Measurements from ENCODE around the gene LY9.
"Not testable (repeated sequence)": the region's sequence is repeated elsewhere in the genome, so short reads cannot be mapped to it uniquely, and the experiment has no call there.

LY9 gene

DNA sequence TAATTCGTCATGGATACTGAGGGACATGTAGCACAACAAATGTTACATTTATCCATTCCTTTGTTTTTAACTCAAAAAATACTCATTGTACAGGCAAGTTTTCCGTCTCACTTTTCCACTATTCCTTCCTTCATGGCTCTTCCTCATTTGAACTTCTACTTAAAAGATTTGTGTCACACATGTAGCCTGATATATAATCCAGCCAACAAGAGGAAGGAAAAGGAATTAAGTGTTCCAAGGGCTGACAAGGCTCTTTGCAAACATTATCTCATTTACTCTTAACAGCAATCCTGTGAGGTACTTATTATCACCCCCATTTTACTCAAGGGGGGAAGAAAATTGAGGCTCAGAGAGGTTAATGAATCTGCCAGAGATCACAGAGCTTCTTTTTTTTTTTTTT, 43.8 kb downstream of the LY9 start:
- DNase-seq = no peak

DNA sequence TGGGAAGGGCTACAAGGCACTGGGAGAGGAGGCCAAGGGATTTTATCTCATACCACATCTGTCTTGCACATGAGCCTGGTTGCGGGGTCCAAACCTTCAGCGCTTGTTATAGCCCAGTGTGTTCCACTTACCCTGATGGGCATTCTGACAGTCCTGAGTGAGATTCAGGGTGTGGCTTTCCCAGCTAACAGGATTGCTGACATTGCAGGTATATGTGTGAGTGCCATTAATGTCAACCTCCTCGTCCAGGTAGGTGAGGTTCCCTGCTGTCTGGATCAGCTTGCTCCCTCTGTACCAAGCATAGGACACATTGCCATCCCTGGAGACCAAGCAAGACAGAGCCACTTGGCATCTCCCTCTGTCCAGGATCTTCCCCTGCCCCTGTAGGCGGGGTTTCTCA, 45.1 kb downstream of the LY9 start:
- DNase-seq = no peak

DNA sequence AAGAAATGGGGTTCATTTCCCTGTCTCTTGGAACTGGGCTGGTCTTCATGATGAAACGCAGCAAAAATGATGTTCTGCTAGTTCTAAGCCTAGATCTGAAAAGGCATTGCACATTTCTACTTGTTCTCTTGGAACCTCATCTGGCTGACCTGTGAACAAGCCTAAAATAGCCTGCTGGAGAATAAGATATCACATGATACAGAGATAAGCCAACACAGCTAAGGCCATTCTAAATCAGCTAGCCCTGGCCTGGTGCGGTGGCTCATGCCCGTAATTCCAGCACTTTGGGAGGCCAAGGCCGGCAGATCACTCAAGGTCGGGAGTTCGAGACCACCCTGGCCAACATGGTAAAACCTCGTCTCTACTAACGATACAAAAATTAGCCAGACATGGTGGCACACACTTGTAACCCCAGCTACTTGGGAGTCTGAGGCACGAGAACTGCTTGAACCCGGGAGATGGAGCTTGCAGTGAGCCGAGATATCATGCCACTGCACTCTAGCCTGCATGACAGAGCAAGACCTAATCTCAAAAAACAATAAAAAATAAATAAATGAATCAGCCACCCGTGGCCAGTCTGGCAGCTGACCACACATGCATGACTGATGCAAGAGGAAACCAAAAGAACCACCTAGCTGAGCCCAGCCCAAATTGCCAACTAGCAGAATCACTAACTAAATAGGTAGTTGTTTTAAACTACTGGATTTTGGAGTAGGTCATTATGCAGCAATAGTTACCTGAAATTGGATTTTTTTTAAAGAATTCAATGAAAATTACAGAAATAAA, 48.7 kb downstream of the LY9 start:
- no peak for DNase-seq

DNA sequence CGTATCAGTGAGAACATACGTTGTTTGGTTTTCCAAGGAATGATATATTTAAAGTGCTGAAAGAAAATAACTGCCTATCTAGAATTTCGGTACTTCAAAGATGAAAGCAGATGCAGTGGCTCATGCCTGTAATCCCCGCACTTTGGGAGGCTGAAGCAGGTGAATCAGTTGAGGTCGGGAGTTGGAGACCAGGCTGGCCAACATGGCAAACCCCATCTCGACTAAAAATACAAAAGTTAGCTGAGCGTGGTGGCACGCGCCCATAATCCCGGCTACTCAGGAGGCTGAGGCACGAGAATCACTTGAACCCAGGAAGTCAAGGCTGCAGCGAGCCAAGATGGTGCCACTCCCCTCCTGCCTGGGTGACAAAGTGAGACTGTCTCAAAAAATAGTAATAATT, 50.3 kb downstream of the LY9 start:
- no peak for DNase-seq

DNA sequence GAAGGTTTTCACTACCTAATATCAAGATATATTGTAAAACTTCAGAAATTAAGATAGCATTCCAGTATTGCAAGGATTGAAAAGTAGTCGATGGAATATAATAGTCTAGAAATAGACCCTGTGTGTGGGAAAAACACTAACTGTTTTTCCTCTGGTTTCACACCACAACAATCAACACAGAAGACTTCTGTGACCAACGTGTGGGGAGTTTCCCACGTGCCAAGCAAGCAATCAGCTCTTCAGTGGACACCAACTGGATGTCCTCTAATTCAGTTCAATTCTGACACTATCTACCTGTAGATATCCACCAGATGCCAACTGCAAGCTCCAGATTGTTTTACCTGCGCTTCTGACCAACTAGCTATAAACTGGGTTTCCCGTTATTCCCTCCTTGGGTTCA, 54.6 kb downstream of the LY9 start:
- no peak for DNase-seq

DNA sequence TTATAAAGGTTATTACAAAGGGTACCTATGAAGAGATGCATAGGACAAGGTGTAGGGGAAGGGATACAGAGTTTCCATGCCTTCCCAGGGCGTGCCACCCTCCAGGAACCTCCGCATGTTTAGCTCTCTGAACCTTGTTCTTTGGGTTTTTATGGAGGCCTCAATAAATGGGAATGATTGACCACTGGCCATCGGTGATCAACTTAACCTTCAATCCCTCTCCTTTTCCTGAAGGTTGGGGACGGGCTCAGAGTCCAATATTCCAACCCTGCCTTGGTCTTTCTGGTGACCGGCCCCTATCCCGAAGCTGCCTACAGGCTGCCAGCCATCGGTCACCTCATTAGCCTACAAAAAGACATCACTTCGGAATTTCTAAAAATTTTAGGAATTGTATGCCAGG, 55.0 kb downstream of the LY9 start:
- no peak for DNase-seq

DNA sequence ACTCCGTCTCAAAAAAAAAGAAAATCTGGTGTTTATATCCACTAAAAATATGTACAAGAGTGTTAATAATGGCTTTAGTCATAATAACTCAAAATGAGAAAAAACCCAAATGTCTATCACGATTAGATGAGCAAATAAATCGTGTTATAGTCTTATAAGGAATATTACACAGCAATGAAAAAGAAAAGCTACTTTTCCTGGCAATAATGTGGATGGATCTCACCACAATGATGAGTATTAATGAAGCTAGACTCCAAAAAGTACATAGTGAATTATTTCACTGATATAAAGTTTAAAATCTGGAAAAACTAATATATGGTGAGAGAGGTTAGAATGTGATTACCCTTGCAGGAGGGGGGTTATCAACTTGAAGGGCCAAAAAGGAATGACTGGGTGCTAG, 57.0 kb downstream of the LY9 start:
- no peak for DNase-seq

DNA sequence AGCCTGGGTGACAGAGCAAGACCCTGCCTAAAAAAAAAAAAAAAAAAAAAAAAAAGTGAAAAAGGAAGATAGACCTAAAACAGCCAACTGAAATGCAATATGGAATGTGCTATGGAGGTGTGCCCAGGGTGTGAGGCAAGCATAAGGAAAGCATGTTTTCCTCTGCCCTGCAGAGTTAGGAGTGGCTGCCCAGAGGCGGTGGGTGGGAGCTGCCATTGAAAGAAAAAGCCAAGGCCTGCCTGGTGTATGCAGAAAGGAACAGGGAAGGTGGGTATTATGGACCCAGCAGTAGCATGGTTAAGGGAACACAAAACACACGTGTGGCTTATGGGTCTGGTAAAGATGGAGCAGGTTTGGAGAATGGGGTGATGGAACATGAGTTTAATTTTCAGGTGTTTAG, 57.8 kb downstream of the LY9 start:
- no peak for DNase-seq

DNA sequence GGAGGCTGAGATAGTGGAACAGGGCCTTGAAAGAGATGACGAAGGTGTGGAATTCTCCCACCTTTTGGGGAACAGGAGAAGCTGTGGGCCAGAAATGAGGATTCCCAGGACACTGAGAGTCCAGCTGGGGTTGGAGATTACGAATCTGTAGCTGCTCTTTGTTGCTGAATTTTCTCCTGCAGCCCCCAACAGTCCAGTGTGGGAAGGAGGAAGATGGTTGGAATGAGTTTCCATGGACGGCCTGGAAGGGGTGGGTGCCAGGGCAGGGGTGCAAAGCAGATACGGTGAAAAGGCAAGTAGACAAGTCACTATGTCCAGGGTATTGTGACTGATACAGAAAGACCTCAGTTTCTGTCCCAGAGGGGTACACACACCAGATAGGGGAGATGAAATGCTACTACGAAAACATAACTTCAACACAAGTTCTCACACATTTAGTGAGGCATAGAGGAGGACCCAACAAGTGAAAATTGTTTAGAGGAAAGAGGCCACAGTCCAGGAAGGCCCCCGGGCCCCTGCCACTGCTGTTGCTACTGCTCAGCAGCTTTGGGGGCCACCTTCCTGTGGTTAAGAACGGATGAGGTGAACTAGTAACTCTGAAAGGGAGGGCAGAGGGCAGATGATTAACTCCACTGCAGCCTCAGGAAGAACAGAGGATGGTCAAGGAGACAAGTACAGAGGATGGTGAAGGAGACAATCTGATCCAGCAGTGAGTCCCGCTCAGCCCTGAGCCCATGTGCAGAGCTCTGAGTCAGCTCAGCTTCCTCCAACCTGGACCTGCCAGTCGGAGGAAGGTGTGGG, 59.4 kb downstream of the LY9 start:
- no peak for DNase-seq

DNA sequence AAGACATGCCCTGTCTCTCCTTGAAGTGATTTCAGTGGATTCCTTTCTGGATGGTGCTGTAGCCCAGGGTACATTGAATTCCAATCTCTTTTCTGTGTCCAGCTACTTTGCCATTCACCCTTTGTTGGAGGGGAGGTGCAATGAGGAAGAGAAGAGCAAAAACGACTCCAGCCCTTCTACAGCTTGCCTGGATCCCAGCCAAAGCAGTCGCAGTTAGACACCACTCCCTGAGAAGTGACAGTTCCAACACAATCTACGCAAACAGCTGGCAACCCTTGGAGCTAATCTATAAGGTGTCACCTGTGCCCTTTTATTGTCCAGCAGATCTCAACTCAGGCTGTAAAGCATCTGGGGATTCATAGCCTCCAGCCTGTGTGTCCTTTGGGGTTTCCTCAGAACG, 62.1 kb downstream of the LY9 start:
- no peak for DNase-seq

DNA sequence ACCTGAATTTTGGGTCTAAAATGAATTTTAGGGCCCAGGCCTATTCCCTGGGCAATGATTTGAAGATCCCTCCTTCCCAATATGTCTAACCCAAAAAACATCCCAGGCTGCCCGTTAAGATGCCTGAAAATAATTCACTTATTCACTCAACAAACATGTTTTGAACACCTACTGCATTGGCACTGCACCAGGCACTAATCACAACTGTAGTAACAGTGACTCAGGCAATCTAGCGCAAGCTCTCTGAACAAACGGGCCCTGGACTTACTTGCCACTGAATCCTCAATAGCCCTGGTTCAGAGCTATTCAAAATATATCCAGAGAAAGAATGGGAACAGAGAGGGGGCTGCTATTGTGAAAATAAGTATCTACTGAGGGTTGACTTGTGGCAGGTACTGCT, 62.5 kb downstream of the LY9 start:
- no peak for DNase-seq

DNA sequence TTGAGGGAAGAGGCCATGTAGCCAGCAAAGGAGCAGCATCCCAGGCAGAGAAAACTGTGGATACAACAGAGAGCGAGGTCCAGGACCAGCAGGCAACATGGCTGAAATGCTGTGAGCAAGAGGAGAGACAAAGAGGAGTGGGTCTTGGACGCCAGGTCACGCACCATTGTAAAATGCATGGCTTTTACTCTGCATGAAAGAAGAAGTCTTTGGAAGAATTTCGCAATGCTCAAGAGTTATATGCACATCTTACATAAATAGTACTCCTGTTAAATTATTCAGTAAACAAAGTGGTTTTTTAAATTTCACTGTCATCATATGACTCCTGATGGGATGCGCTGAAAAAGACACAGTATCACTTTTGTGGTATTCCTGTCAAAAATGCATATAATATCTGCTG, 63.2 kb downstream of the LY9 start:
- no peak for DNase-seq

DNA sequence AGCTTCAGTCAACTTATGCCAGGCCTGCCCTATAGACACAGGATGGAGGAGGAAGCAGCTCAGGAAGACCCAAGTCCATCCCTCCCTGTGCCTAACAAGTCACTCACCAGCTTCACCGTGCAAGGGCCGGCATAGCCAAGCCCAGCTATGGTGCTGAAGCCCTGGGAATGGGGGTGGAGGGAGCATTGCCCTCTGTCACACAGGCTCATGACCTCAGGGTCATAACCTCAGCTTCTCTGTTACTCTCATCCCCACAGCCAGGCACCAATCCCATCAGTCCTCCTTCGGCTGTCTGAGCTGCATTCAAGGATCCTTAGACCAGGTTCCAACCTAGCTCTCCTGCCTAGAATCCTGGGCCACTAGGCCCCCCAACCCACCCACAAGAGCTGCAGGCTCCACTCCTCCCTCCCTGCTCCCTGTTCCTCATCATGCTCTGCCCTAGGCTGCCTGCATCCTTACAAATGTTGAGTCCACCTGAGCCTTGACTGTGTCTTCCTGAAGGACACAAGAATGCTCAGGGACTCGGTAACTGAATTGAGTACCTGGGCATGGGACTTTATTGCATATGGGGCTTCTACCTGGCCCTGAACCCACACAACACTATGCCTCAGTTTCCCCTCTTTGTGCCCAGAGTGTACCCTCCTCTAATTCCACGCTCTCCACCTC, 65.0 kb downstream of the LY9 start:
- DNase-seq = no peak

DNA sequence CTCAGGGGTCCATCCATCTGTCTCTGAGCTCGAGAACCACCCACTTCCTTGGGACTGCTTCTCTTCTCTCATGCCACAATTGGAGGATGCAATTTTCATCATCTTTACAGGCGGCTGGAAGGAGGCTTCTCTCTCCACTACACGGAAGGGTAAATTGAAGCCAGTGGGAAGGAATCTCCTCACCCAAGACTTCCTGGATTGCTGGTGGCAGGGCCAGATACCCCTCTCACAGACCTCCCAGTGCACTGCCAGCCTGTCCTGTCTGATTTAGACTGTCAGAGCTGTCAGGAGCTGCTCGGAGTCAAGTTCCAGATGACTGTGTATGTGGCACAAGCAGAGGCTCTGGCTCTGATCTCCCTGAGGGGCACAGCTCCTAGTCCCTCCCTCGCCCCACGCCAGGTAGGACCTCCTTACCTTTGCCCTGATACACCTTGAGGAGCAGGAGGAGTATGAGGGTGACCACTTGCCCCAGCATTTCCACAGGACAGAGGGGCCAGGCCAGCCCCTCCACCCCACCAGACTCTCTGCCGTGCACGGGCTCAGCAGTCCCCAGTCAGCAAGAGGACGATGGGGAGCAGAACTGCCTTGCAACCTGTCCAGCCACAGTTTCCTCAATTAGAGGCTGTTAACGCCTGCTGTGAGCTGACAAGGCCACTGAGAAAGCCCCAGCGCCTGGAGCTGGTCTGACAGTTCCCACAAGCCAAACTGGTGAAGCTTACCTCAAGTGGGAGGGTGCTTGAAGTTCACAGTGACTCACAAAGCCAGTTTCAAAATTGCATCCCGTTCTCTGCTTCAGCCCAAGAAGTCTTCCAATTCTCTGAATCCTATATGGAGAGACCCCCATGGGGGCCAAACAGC, 66.5 kb downstream of the LY9 start, which contains the start of gene CD244:
Gene CD244 (minus strand): TSS at position 685 of the 858 bp plus-strand sequence. CDS start 210 bp downstream, at position 475.
- peak; percentile 95 for DNase-seq

DNA sequence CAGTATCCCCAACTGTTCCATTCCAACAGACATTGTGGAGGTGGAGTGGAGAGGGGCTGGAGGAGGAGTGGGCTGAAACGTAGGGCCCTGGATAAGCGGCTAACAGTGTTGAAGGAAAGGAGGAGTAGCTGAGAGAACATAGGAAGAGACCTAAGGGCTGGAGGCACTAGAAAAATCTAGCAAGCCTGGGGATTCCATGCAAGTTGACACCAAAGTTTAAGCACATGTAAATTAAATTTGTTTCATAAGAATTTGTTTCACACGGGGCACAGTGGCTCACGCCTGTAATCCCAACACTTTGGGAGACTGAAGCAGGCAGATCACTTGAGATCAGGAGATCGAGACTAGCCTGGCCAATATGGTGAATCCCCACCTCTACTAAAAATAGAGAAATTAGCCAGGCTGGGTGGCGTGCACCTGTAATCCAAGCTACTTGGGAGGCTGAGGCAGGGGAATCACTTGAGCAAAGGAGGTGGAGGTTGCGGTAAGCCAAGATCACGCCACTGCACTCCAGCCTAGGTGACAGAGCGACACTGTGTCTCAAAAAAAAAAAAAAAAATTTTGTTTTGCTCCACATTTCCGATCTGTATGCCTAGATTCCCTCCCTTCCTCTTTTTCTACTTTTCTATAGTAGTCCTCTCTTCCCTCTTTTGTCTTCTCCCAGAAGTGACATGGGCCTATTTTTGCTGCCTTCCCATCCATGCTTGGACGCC, 67.2 kb downstream of the LY9 start:
- peak; percentile 69 for DNase-seq

DNA sequence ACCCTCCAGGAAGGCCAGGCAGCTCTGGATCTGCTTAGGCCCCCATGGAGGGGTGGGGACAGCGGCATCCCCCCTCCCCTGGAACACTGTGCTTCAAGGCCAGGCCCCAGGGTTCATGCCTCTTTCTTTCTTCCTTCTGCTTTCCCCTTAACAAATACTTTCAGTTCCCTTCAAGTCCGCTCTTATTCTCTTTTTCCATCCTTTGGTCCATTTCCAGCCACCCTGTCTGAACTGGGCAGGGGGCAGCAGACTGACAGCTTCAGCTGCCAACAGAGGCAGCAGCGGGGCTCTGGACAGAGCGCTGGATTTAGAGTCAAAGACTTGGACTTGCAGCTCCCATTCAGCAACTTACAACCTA, 67.8 kb downstream of the LY9 start:
- DNase-seq = peak; percentile 69

DNA sequence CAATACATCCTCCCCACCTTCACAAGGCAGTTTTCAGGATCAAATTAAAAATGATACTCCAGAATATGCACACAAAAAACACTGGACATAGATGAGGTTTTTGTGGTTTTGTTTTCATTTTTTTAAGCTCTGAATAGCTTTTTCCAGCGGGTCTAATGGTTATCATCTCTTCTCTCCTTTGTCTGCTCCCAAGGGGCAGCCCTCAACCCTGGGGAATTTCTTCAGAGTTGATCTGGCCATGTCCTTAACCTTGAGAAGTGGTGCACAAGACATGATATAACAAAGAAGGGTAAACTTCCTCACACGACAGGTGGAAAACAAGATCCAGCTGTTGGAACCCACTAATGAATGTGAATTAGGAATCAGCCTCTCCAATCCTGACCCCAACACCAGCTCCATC, 68.2 kb downstream of the LY9 start:
- no peak for DNase-seq

DNA sequence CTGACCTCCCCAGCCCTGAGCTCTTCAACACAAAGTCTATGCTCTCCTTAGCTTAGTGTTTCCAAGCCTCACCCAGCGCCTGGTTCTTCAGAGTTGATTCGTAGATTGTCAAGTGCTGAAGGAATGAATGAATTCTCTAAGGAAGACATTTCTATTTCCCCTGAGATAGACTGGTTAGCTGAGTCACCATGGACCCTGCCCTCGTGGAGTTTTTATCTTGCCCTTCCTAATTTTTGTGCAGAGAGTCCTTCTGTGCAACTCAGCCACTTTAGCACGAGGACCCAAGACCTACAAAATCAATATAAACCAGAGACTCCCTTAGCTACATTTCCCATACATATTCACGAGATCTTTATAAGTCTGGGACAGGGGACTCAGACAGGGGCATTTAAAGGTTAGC, 69.4 kb downstream of the LY9 start:
- DNase-seq = no peak

DNA sequence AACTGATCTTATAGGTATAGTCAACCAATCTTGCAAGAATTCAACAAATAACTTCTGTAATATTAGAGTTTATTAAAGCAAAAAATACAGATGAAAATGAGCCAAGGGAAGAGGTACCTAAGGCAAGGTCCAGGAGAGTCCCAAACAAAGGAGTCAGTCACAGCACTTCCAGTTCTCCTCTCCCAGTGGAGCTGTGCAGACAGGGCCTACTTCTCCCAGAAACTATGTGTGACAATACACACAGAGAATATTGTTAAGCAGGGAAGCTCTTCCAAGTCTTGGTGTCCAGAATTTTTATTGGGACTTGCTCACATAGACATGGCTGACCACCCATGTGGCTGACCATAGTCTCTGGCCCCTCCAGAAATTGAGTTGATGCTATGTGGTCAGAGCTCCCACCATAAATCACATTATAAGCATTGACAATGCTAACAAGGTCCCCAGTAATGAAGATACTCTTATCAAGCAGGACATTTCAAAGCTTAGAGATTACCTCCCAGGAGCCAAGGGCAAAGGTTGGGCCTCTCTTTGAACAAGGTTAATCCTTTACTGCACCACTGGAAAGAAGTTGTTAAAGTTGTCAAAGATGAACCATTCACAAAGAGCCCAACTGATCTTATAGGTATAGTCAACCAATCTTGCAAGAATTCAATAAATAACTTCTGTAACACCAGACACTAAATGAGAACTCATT, 70.2 kb downstream of the LY9 start:
- no peak for DNase-seq

DNA sequence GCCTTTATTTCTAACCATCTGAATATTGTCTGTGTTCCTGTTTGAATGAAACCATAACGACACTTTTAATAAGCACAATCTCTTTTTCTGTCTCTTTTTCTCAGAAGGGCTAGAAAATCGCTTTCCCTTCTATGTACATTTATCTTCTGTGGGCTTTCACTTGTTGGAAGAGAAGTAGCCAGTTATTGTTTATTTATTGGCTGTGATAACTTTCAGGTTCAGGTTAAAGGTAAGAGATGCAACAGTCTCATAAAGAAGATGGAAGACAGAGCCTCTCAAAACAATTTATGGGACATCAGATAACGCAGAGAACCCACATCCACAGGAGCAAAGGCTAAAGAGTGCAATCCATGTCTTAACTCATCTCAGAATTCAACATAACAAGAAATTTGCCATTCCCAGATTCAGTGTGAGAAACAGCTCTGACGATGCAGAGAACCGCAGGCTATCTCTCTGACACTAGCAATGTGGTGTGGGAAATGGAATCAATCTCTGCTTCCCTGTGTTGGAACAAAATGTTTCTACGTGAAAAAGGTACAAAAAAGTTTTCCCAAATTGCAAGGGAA, 70.8 kb downstream of the LY9 start:
- no peak for DNase-seq

DNA sequence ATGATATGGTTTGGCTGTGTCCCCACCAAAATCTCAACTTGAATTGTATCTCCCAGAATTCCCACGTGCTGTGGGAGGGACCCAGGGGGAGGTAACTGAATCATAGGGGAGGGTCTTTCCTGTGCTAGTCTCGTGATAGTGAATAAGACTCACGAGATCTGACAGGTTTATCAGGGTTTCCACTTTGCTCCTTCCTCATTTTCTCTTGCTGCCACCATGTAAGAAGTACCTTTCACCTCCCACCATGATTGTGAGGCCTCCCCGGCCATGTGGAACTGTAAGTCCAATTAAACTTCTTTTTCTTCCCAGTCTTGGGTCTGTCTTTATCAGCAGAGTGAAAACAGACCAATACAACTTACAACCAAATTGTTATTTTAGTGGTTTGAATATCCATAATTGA, 71.7 kb downstream of the LY9 start:
- not testable (repeated sequence) for DNase-seq
